HepG2 (cell line): ENCODE data around the gene PPDPF.

Source experiments
- EHMT2 ChIP-seq: fragments of 200-600 bp; sonication (generic); IDR thresholded peaks from 2 replicates; pipeline ENCODE4 v1.7.0; 2017; ENCODE audit warnings: antibody characterized with exemption, low read depth, low read length, borderline replicate concordance
- FOXK2 ChIP-seq: fragments of 450-650 bp; IDR thresholded peaks from 2 replicates; pipeline ENCODE4 v1.6.1; 2016
- HINFP ChIP-seq: sonication (generic); formaldehyde crosslinking; IDR thresholded peaks from 2 replicates; pipeline ENCODE4 v1.4.0; 2020; ENCODE audit warnings: low read depth, mild to moderate bottlenecking, missing genetic modification reagents
- HMGXB3 ChIP-seq: sonication (generic); formaldehyde crosslinking; IDR thresholded peaks from 2 replicates; pipeline ENCODE4 v1.4.0; 2020; ENCODE audit warnings: missing genetic modification reagents, borderline replicate concordance
- MZF1 ChIP-seq: sonication (generic); formaldehyde crosslinking; IDR thresholded peaks from 2 replicates; pipeline ENCODE4 v1.8.1; 2023; ENCODE audit warnings: mild to moderate bottlenecking, missing genetic modification reagents, borderline replicate concordance
- YY1 ChIP-seq: IDR thresholded peaks from 2 replicates; pipeline ENCODE4 v1.6.1; 2011; ENCODE audit warnings: low read length, low read depth, moderate library complexity, mild to moderate bottlenecking; ENCODE audit not compliant: insufficient read depth, insufficient replicate concordance
- ZFP36L1 ChIP-seq: sonication (generic); formaldehyde crosslinking; IDR thresholded peaks from 2 replicates; pipeline ENCODE4 v1.8.0; 2022; ENCODE audit warnings: mild to moderate bottlenecking, missing genetic modification reagents, moderate library complexity
- ZHX2 ChIP-seq, 2 experiments: sonication (generic) in 1 of 2; formaldehyde crosslinking in 1 of 2; IDR thresholded peaks; 2 replicates each; pipeline versions ENCODE4 v1.6.1 to v1.9.0; 2014 to 2022; ENCODE audit warnings: antibody characterized with exemption in 1 of 2, borderline replicate concordance in 1 of 2, inconsistent platforms in 1 of 2, low read depth in 1 of 2, missing genetic modification reagents in 1 of 2
- ZNF121 ChIP-seq: sonication (generic); formaldehyde crosslinking; IDR thresholded peaks from 2 replicates; pipeline ENCODE4 v1.5.0; 2020; ENCODE audit warnings: mild to moderate bottlenecking, missing genetic modification reagents
- ZNF232 ChIP-seq: sonication (generic); formaldehyde crosslinking; IDR thresholded peaks from 2 replicates; pipeline ENCODE4 v1.4.0; 2020; ENCODE audit warnings: missing genetic modification reagents, borderline replicate concordance

GRCh38 chr20:63499338-63499969 lies 21.1 kb upstream of the PPDPF start:
- TF ChIP-seq ZNF121 (no peak), ZNF232 (CRISPR knock-in tag) (no peak), ZHX2 (IDR thresholded peaks at IDR 0.05; ENCODE audit: low read depth) (no peak), ZHX2 (CRISPR knock-in tag; IDR thresholded peaks at IDR 0.05; ENCODE audit: borderline replicate concordance) (no peak), HMGXB3 (CRISPR knock-in tag) (no peak), FOXK2 (no peak), EHMT2 (no peak), MZF1 (CRISPR knock-in tag) (no peak), HINFP (no peak), YY1 (no peak), ZFP36L1 (CRISPR knock-in tag) (no peak)
